T-helper 1 cell treated with Interleukin-12 subunit alpha and Interleukin-12 subunit beta and Interleukin-4 antibody, amounts not matched to agents 30 ng/mL and 1 ng/mL, for 36 hours (primary cell): ENCODE data around the gene SINHCAF. TPM values are rescaled to one million over a fixed set of nuclear protein-coding genes. Genes with fewer than 3 reads are reported as not detected.

Source experiments
- intact Hi-C: fragments of 100-400 bp; cut with micrococcal nuclease; formaldehyde crosslinking; loops from one replicate; pipeline ENCODE4 v1.15.1; 2024
- total RNA-seq: library from RNA; stranded (reverse); gene quantifications from 2 replicates; pipeline ENCODE4 v1.2.3, GENCODE V29; 2022

SINHCAF gene
- total RNA-seq, 1 donor from 2014 or later: 116 TPM

DNA sequence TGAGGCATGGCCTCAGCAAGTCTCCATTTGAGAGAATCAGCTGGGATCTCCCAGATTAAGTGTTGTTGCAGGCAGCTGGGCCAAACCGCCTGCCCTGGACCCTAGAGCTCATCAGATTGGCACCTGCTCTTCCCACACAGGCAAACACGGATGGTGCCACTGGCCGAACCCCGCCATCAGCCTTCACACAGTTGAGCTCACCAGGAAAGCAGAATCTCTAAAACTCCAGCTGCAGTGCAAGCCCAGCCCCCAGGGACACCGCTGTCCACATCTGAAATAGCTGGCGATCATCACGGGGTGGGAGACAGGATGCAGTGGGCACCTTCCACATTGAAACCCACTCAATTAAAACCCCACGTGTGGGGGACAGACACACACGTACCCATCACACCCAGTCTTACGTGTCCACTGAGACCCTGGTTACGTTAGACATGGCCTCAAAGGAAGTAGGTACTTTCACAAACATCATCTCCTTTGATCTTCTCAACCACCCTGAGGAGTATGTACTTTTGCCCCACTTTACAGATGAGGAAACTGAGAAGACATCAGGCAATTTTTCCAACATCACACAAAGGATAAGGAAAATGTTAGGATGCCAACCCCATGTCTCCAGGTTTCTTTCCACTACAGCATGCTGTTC lies 88.8 kb downstream of the SINHCAF start:
- intact Hi-C loops: no loop called here

DNA sequence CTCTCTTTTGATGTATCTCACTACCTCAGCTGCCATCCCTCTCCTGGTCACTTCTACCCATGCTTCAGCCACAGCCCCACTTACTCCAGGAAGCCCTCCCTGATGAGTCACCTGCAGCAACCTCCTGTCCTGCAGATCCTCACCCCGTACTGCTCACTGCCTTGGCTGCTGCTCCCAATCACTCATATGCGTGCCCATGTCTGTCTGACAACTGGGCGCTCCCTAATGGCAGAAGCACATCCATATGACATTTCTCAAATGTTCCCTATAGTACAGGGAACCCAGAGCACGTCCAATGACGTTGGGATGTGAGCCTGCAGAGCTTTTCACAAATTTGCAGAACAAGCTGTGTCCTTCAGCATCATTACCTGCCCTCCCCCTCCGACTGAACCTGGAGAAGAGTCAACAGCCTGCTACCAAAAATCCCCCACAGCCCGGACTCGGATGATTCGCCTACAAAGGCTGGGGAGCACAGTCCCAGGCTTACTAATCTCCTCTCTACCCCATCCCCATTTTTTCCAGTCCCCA lies 90.0 kb downstream of the SINHCAF start:
- intact Hi-C loops: no loop called here

DNA sequence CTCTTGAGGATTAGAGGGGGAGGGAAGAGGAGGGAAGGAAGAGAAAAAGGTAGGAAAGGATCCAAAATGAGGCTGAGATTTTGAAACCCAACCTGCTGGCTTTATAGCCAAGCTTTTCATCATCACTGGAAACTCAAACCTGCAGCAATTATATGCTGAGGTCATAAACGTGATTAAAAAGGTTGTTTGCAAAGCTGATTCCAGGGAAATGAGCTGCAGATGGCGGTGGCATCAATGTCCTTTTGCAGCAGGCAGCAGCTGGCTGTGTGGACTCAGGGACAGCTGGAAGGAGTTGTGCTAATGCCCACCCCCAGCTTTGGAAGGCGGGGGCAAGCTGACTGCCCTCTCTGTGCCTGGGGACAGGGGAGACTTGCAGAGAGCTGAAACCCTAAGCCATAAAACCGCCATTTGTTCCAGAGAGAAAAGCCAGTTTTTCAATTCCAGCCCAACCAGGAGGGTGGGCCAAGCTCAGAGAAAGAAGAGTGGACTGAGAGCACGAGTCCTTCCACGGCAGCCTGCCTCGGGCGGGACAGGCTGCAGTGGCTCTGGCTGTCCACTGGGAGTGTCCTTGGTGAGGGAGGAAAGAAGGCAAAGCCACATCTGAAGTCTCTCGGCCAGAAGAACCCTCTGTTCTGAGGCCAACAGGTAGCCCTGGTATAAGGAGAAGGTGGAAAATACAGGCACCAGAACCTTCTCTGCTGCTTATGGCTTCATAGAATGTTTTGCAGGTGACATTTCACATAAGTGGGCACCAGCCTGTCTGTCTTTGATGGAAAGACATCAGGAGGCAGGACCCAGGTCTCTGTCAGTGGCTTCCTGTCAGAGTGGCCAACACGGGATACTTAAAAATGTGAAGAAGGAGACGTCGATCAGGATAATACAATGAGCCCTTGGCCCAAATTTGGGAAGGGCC lies 90.7 kb downstream of the SINHCAF start:
- intact Hi-C loops: no loop called here

DNA sequence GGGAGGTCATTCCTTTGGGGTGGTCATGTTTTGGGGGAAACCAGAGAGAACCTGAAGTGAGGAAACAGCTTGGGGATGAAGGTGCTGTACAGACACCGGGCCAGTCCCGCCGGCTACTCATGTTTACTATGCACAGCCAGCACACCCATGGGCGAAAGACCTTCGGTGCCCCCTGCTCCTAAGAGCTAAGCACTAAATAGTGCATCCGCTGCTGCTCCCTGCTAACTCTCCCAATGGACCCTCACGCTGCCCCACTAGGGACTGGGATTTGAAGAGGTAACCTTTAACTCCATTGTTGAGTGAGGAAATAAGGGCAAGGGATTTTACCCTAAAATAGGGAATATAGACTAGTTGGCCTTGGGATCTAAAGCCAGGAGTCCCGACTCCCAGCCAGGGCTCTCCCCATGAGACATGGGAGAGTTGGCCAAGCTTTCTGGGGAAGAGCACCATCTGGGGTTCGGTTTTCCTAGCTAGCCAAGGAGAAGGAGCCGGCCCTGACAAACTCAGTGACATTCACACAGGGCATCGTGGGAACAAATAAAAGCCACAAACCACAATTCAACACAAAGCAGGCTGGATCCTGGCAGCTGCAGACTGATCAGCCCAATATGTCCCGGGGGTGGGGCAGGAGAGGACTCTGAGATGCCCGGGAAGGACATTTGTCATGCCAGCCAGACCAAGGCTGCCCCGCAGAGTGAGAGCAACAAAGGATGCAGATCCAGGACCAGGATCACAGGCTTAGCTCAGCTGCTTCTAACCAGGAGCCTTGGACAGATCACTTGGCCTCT lies 91.7 kb downstream of the SINHCAF start:
- intact Hi-C loops: no loop called here

DNA sequence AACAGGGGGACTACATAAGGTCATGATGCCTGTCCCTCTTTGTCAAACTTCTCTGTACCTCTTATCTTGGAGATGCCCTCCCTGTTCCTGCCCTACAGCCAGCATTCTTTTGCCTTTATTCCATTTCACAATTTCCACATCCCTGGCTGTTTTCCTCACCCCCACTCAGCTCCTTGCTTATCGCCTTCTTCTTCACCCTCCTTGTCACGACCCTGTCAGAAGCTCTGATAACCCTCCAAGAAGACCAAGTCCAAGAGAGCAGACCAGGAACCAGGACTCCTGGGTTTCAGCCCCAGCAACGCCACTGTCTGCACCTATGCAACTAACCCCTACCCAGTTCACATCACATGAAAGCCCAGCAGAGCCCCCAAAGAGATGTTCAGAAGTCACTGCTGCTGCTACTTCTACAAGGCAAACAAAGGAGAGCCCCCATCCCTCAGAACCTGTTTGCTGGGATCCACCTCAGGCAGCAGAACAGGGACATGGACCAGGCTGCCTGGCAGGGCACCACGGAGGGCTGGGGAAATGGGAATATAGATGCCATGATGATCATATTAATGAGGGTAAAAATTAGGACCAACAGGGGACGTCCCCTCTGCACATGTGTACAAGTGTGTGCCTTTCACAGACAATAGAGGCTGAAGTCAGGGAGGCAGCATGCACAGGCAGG lies 92.8 kb downstream of the SINHCAF start:
- intact Hi-C loops: no loop called here

DNA sequence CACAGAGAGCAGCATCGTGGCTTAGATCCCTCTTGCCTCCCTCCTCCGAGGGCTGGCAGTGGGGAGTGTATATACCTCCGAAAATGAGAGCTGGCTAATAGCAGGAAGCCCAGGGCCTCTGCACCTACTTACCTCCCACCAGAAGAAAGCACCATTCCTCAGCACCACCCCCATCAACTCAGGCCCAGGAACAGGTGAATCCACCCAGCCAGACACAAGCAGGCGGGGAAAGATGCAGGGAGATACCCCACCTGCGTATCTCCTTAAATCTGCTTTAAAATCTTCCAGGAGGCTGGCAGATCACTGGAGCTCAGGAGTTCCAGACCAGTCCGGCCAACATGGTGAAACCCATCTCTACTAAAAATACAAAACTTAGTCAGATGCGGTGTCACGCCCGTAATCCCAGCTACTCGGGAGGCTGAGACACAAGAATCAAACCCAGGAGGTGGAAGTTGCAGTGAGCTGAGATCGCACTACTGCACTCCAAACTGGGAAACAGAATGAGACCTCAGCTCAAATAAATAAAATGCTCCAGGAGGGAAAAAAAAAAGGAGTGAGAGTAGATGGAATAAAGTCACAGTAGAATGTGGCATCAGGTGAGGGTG lies 93.5 kb downstream of the SINHCAF start:
- intact Hi-C loops: no loop called here

DNA sequence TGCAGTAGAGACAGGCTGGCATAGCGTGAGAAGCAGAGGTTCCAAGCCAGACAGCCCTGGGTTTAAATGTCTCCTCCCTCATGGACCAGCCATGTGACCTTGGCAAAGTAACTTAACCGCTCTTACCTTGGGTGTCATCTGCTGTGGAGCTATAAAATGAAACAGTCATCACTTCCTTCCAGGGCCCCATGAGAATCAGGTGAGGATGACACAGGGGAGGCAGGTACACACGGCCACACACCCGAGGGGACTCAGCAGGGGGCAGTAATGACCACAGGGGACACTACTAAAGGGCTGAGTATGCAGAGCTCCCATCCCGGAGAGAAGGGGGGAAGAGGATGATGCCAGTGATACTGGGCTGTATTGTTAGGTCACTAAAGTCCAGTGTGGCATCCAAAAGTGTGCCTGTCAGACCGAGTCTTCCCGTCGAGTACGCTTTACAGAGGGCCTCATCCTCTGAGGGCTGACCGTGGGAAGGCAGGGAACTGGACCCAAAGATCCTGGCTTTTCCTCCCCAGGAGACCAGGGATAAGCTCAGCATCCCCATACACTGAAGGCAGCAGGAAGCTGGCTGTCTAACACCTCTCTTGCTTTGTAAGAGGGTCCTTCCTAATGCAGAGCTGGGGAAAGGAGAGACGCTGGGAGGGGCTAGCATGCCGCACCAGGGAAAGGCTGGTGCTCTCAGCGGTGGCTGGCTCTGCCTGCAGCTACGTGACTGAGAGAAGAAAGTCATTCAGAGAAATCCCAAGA lies 94.2 kb downstream of the SINHCAF start:
- intact Hi-C loops: no loop called here
